K562 (cell line): ENCODE measurements around the gene CLCNKB. TPM values are rescaled to one million over a fixed set of nuclear protein-coding genes. Genes with fewer than 3 reads are reported as not detected.

Experiments used
- ADNP ChIP-seq: fragments of 200-800 bp; sonication (Bioruptor generic); IDR thresholded peaks from 2 replicates; pipeline ENCODE4 v1.6.1; 2016; ENCODE audit warnings: missing genetic modification characterization, missing compliant biosample characterization
- CHD1 ChIP-seq: fragments of 200-600 bp; sonication (generic); IDR thresholded peaks from one replicate; pipeline ENCODE4 v1.6.1; 2012; ENCODE audit warnings: mild to moderate bottlenecking, moderate library complexity, low read length, inconsistent platforms
- FIP1L1 ChIP-seq: fragments of 200-400 bp; formaldehyde crosslinking; IDR thresholded peaks from 2 replicates; pipeline ENCODE4 v1.6.1; 2018; ENCODE audit warnings: mild to moderate bottlenecking, low read depth, low read length; ENCODE audit not compliant: poor library complexity, severe bottlenecking
- FOXK1 ChIP-seq: sonication (generic); formaldehyde crosslinking; IDR thresholded peaks from 2 replicates; pipeline ENCODE4 v1.8.0; 2022; ENCODE audit warnings: missing genetic modification reagents, mild to moderate bottlenecking, borderline replicate concordance
- FOXM1 ChIP-seq, 2 experiments: fragments of 450-650 bp in 1 of 2; sonication (generic) in 1 of 2; formaldehyde crosslinking in 1 of 2; IDR thresholded peaks; 2 replicates each; pipeline versions ENCODE4 v1.6.1 to v1.9.0; 2017 to 2022; ENCODE audit warnings: low read depth in 2 of 2, mild to moderate bottlenecking in 2 of 2, missing genetic modification reagents in 1 of 2, moderate library complexity in 1 of 2
- GTF2E2 ChIP-seq: fragments of 200-800 bp; sonication (Bioruptor generic); IDR thresholded peaks from 2 replicates; pipeline ENCODE4 v1.6.1; 2016; ENCODE audit warnings: missing genetic modification characterization, missing compliant biosample characterization
- KAT8 ChIP-seq: fragments of 450-650 bp; IDR thresholded peaks from 2 replicates; pipeline ENCODE4 v1.6.1; 2016; ENCODE audit warnings: low read depth, mild to moderate bottlenecking
- MTF1 ChIP-seq: fragments of 250-450 bp; sonication (Bioruptor Pico); IDR thresholded peaks from 2 replicates; pipeline ENCODE4 v1.9.0; 2021; ENCODE audit warnings: moderate library complexity, mild to moderate bottlenecking, inconsistent platforms, borderline replicate concordance
- NELFE ChIP-seq: IDR thresholded peaks from 2 replicates; pipeline ENCODE4 v1.6.1; 2011; ENCODE audit warnings: mild to moderate bottlenecking; ENCODE audit not compliant: insufficient read depth, insufficient read length
- PML ChIP-seq: IDR thresholded peaks from 2 replicates; pipeline ENCODE4 v1.6.1; 2012; ENCODE audit warnings: low read length, inconsistent platforms
- POLR3A ChIP-seq: IDR thresholded peaks from 2 replicates; pipeline ENCODE4 v1.6.1; 2011; ENCODE audit warnings: borderline replicate concordance, mild to moderate bottlenecking, moderate library complexity; ENCODE audit not compliant: insufficient read length, insufficient read depth; ENCODE audit errors: extremely low read depth
- RBFOX2 ChIP-seq: fragments of 200-400 bp; formaldehyde crosslinking; IDR thresholded peaks from 2 replicates; pipeline ENCODE4 v1.6.1; 2017; ENCODE audit warnings: low read depth, mild to moderate bottlenecking, low read length, moderate library complexity
- SOX6 ChIP-seq: fragments of 450-650 bp; IDR thresholded peaks from 2 replicates; pipeline ENCODE4 v1.6.1; 2014; ENCODE audit warnings: mild to moderate bottlenecking
- ZBTB17 ChIP-seq: fragments of 450-650 bp; formaldehyde crosslinking; IDR thresholded peaks from 2 replicates; pipeline ENCODE4 v1.4.0; 2020; ENCODE audit warnings: mild to moderate bottlenecking
- ZFPM2 ChIP-seq: fragments of 250-450 bp; sonication (Bioruptor Pico); IDR thresholded peaks from 2 replicates; pipeline ENCODE4 v1.5.1; 2022; ENCODE audit warnings: mild to moderate bottlenecking
- ZKSCAN3 ChIP-seq: fragments of 250-450 bp; sonication (Bioruptor Pico); IDR thresholded peaks from 2 replicates; pipeline ENCODE4 v1.4.0; 2020
- ZNF551 ChIP-seq: fragments of 250-450 bp; sonication (Bioruptor Pico); IDR thresholded peaks from 2 replicates; pipeline ENCODE4 v1.5.0; 2021; ENCODE audit warnings: mild to moderate bottlenecking, moderate library complexity
- ZNF584 ChIP-seq: fragments of 200-800 bp; sonication (Bioruptor generic); IDR thresholded peaks from 2 replicates; pipeline ENCODE4 v1.6.1; 2016; ENCODE audit warnings: low read depth, mild to moderate bottlenecking, missing genetic modification characterization, missing compliant biosample characterization
- ZNF76 ChIP-seq: fragments of 250-450 bp; sonication (Bioruptor Pico); IDR thresholded peaks from 2 replicates; pipeline ENCODE4 v1.4.0; 2020; ENCODE audit warnings: mild to moderate bottlenecking, moderate library complexity, borderline replicate concordance
- polyA plus RNA-seq, 8 experiments: library from polyadenylated mRNA; depleted of rRNA in 4 of 8; stranded (reverse) in 5 of 8; unstranded in 3 of 8; fragments of >200 nt; fragmentation: Nextera tagmentation in 2 of 8; fragmentation: Illumina TruSeq in 1 of 8; extraction: Ambion mirVana in 2 of 8; extraction: Trizol in 1 of 8; gene quantifications; 2 replicates each; pipeline versions ENCODE4 v1.2.1 to v1.2.3, GENCODE V29; 2011 to 2014; ENCODE audit warnings: inconsistent platforms in 1 of 8, missing spikeins in 1 of 8
- total RNA-seq, 7 experiments: library from RNA; depleted of rRNA in 6 of 7; stranded (reverse); fragments of >200 nt in 6 of 7; fragmentation: Illumina TruSeq in 2 of 7; extraction: Trizol in 2 of 7; gene quantifications; 2 replicates each; pipeline versions ENCODE4 v1.2.1 to v1.2.3, GENCODE V29; 2011 to 2021; ENCODE audit warnings: low replicate concordance in 1 of 7
- TF ChIP-seq, protein P1 (sequence below): fragments of 450-650 bp; IDR thresholded peaks from 2 replicates; pipeline ENCODE4 v1.6.1; 2018; ENCODE audit warnings: mild to moderate bottlenecking, low read depth; ENCODE audit not compliant: partially characterized antibody
- TF ChIP-seq, protein P2 (sequence below): fragments of 450-650 bp; formaldehyde crosslinking; IDR thresholded peaks from 2 replicates; pipeline ENCODE4 v1.4.0; 2022; ENCODE audit warnings: mild to moderate bottlenecking, moderate library complexity
- TF ChIP-seq, protein P3 (sequence below): fragments of 450-650 bp; IDR thresholded peaks from 2 replicates; pipeline ENCODE4 v1.6.1; 2016; ENCODE audit warnings: borderline replicate concordance
- TF ChIP-seq, protein P4 (sequence below), 2 experiments: fragments of 450-650 bp in 1 of 2; sonication (generic) in 1 of 2; formaldehyde crosslinking in 1 of 2; IDR thresholded peaks in 1 of 2; conservative IDR thresholded peaks in 1 of 2; 2 replicates each; pipeline versions ENCODE4 v1.6.1 to v1.8.1; 2016 to 2023; ENCODE audit warnings: mild to moderate bottlenecking in 2 of 2, moderate library complexity in 2 of 2, inconsistent platforms in 1 of 2, missing genetic modification reagents in 1 of 2

The CLCNKB gene
- total and polyA plus RNA-seq, 9 of the 15 experiments (the other 6 are each of a cell fraction or from before 2014, with no cell fraction given): 0.08 to 1.7 (median 0.64) TPM

DNA sequence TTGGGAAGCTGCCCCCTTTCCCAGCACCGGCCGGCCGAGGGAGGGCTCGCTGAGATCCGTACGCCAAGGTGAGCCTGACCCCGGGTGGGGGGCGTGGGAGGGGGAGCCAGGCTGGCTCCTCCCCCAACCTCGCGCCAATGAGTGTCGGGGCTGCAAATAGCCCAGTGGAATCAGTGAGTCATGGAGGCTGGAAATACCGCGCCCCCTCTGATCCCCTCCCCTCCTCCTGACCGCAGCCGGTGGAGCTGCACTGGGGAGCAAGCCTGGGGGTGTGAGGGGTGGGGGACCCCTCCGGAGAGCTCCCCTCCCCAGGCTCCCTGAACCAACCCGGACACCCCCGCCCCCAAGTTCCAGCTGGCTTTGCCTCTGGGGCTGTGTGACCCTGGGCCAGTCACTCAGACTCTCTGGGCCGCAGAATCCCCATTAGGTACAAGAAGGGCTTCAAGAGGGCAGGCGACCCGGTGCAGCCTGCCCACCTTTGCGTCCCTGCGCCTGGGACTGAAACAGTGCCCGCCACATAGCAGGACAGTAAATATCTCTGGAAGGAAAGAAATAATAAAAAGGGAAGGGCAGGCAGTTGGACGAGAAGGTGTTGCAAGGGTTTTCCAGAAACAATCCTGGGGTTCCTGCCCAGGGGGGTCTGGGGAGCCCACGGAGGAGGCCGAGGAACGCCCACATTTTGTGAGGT is 30.2 kb upstream of the CLCNKB start (continued):
- TF ChIP-seq POLR3A (no peak), ZNF76 (no peak), ZNF551 (no peak), FOXM1 (IDR thresholded peaks at IDR 0.05; ENCODE audit: low read depth) (peak; percentile 44; the same call in 1 of the 2 replicates), FOXM1 (CRISPR knock-in tag; IDR thresholded peaks at IDR 0.05; ENCODE audit: low read depth) (no peak), FIP1L1 (no peak), ZBTB17 (CRISPR knock-in tag) (peak; percentile 58; the same call in 1 of the 2 replicates), NELFE (no peak), RBFOX2 (peak; percentile 76), SOX6 (no peak), FOXK1 (CRISPR knock-in tag) (no peak), ZKSCAN3 (CRISPR knock-in tag) (no peak), ZFPM2 (CRISPR knock-in tag) (no peak), ZNF584 (CRISPR knock-in tag) (no peak), GTF2E2 (tag) (0 out of 2 replicates have a peak, but pooled peaks have one; percentile 8), PML (no peak), KAT8 (no peak), ADNP (peak; percentile 89), CHD1 (no peak), MTF1 (CRISPR knock-in tag) (no peak)
- TF ChIP-seq, protein P1, sequence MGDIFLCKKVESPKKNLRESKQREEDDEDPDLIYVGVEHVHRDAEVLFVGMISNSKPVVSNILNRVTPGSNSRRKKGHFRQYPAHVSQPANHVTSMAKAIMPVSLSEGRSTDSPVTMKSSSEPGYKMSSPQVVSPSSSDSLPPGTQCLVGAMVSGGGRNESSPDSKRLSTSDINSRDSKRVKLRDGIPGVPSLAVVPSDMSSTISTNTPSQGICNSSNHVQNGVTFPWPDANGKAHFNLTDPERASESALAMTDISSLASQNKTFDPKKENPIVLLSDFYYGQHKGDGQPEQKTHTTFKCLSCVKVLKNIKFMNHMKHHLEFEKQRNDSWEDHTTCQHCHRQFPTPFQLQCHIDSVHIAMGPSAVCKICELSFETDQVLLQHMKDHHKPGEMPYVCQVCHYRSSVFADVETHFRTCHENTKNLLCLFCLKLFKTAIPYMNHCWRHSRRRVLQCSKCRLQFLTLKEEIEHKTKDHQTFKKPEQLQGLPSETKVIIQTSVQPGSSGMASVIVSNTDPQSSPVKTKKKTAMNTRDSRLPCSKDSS: no peak
- TF ChIP-seq, protein P2, sequence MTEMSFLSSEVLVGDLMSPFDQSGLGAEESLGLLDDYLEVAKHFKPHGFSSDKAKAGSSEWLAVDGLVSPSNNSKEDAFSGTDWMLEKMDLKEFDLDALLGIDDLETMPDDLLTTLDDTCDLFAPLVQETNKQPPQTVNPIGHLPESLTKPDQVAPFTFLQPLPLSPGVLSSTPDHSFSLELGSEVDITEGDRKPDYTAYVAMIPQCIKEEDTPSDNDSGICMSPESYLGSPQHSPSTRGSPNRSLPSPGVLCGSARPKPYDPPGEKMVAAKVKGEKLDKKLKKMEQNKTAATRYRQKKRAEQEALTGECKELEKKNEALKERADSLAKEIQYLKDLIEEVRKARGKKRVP (CRISPR knock-in tag): peak; percentile 26; the same call in 1 of the 2 replicates
- TF ChIP-seq, protein P3, sequence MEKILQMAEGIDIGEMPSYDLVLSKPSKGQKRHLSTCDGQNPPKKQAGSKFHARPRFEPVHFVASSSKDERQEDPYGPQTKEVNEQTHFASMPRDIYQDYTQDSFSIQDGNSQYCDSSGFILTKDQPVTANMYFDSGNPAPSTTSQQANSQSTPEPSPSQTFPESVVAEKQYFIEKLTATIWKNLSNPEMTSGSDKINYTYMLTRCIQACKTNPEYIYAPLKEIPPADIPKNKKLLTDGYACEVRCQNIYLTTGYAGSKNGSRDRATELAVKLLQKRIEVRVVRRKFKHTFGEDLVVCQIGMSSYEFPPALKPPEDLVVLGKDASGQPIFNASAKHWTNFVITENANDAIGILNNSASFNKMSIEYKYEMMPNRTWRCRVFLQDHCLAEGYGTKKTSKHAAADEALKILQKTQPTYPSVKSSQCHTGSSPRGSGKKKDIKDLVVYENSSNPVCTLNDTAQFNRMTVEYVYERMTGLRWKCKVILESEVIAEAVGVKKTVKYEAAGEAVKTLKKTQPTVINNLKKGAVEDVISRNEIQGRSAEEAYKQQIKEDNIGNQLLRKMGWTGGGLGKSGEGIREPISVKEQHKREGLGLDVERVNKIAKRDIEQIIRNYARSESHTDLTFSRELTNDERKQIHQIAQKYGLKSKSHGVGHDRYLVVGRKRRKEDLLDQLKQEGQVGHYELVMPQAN: no peak; the same call in 1 of the 2 replicates
- TF ChIP-seq, protein P4, sequence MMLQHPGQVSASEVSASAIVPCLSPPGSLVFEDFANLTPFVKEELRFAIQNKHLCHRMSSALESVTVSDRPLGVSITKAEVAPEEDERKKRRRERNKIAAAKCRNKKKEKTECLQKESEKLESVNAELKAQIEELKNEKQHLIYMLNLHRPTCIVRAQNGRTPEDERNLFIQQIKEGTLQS (IDR thresholded peaks at IDR 0.05): peak; percentile 97
- TF ChIP-seq, protein P4 (CRISPR knock-in tag; conservative IDR thresholded peaks at IDR 0.05): peak; percentile 95
